Lower lobe of right lung (tissue), 2 donors: ENCODE results near the gene NOTUM. TPM values are rescaled to one million over a fixed set of nuclear protein-coding genes. Genes with fewer than 3 reads are reported as not detected.
A peak's percentile ranks its signal among the peaks of the same experiment; 100 is the strongest.

Experiments
- ATAC-seq, 2 donors: fragments of 200-7000 bp; cut with Tn5 transposase; one replicate each; pipeline ENCODE4 v1.9.1; 2020 to 2022; ENCODE audit warnings: mild to moderate bottlenecking in 2 of 2, moderate library complexity in 2 of 2
- DNase-seq: peaks from one replicate; pipeline ENCODE4 v3.0.0-alpha.2; 2020
- H3K27ac ChIP-seq: fragments of 200-600 bp; one replicate; pipeline ENCODE4 v1.8.0; 2022
- H3K27me3 ChIP-seq: fragments of 200-600 bp; one replicate; pipeline ENCODE4 v1.8.0; 2022; ENCODE audit warnings: low read depth
- H3K36me3 ChIP-seq: fragments of 200-600 bp; one replicate; pipeline ENCODE4 v1.8.0; 2022; ENCODE audit warnings: mild to moderate bottlenecking
- H3K4me1 ChIP-seq: fragments of 200-600 bp; one replicate; pipeline ENCODE4 v1.8.0; 2022
- H3K4me3 ChIP-seq: fragments of 200-600 bp; one replicate; pipeline ENCODE4 v1.8.0; 2022; ENCODE audit warnings: mild to moderate bottlenecking
- H3K9me3 ChIP-seq: fragments of 200-600 bp; one replicate; pipeline ENCODE4 v1.8.0; 2022
- intact Hi-C: fragments of 100-400 bp; cut with DNase I; formaldehyde crosslinking; loops from one replicate; pipeline ENCODE4 v1.11.0; 2022
- total RNA-seq: library from RNA; stranded (reverse); fragmentation: NEBNext Ultra II Directional; extraction: Animal tissue kit (Norgen Biotek cat#: 25700); gene quantifications from one replicate; pipeline ENCODE4 v1.2.1, GENCODE V29; 2021
- TF ChIP-seq, protein P1 (sequence below): fragments of 200-600 bp; IDR thresholded peaks from one replicate; pipeline ENCODE4 v1.8.0; 2022; ENCODE audit warnings: antibody characterized with exemption, mild to moderate bottlenecking
- donor health status: DM: no; HTN: yes; CAD: no; lungs with severe emphysema.

NOTUM gene
- total RNA-seq, 1 donor from 2014 or later: 4.4 TPM

DNA sequence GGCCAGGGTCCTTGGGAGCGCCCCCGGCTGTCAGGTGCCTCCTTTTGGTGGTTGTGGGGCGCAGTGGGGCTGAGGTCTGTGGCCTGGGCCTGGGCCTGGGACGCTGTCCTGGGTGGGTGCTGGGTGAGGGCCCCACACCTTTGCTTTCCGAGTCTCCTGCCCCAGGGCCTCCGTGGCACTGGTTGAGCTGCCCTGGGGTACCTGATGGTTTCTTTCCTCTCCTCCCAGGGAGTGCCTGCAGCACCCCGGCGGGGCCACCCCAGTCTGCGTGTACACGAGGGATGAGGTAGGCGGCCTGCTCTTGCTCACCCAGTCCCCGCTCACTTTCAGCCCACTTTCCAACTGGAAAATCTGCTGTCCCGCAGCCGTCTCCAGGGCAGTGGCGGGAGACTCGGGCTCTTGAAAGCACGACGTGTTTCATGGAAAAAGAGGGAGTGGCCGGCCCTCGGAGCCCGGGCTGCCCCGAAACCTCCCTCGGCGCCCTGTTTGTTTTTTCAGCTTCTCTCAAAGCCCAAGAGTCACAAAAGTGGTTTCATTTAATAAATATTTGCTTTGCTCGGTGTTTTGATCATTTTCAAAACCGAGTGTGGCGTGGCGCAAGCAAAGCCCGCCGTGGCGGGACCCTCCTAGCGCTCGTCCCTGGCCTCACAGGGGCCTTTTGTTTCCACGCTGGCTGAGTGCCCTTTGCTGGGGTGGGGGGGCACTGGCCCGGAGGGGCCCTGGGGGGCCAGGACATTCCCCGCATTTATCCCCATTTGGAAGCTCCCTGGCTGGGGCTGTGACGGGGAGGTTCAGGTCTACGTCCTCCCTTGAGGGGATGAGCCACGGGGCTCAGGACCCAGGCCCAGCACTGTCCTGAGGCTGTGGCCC lies 33.8 kb upstream of the NOTUM start:
- H3K9me3 ChIP-seq: no peaks in the 10 kb centered on the region
- TF ChIP-seq, protein P1, sequence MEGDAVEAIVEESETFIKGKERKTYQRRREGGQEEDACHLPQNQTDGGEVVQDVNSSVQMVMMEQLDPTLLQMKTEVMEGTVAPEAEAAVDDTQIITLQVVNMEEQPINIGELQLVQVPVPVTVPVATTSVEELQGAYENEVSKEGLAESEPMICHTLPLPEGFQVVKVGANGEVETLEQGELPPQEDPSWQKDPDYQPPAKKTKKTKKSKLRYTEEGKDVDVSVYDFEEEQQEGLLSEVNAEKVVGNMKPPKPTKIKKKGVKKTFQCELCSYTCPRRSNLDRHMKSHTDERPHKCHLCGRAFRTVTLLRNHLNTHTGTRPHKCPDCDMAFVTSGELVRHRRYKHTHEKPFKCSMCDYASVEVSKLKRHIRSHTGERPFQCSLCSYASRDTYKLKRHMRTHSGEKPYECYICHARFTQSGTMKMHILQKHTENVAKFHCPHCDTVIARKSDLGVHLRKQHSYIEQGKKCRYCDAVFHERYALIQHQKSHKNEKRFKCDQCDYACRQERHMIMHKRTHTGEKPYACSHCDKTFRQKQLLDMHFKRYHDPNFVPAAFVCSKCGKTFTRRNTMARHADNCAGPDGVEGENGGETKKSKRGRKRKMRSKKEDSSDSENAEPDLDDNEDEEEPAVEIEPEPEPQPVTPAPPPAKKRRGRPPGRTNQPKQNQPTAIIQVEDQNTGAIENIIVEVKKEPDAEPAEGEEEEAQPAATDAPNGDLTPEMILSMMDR: no peak
- H3K27ac ChIP-seq: peak overlapping the region; percentile 58
- no peak overlapping the region for H3K4me3 ChIP-seq
- no peaks in the 10 kb centered on the region for H3K27me3 ChIP-seq
- ATAC-seq: peak; percentile 2 to 46
- peaks cover 45% of the 10 kb centered on the region for H3K4me1 ChIP-seq
- intact Hi-C loops: no loop called here
- H3K36me3 ChIP-seq: peaks cover 7% of the 10 kb centered on the region
- DNase-seq: no peak

DNA sequence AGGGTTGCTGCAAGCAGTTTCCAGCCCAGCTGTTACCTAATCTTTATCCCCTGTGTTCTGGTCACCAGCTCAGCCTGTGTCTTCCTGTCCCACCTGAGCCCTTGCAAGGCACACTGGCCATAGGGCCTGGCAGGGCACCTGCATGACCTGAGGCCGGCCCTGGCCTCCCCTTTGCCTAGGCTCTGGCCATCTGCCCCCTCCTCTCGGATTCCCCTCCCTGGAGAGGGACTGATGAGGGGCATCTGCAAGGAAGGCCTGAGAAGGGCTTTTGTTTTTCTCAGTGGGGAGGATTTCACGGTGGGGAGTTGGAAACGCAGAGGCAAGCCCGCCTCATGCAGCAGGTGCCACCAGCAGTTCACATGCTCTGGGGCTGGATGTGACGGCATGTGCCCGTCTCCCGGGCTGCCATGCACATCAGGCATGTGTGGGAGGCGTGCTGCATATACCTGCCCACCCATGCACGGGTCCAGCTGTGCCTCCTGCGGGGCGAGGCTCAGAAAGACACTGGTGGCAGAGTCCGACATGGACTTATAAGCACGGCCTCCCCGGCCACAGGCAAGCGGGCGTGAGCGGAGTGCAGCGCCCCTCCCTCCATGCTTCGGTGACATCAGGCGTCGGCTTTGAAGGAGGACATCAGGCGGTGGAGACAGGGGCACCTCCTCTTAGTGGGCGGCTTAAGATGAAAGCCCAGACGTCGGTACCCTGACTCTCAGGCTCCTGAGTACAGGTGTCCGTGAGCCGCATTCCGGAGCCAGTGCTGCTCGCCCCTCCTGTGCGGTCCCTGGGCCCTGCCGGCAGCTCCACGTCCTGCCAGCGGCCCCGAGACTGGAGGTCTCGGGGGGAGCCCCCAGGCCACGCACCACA lies 33.0 kb upstream of the NOTUM start:
- H3K27ac ChIP-seq: peak overlapping the region; percentile 58
- ATAC-seq: peak in 1 of 2 donors; percentile 3
- H3K27me3 ChIP-seq: no peaks in the 10 kb centered on the region
- peaks cover 7% of the 10 kb centered on the region for H3K36me3 ChIP-seq
- intact Hi-C loops: no loop called here
- peaks cover 45% of the 10 kb centered on the region for H3K4me1 ChIP-seq
- no peak overlapping the region for H3K4me3 ChIP-seq
- DNase-seq: no peak
- H3K9me3 ChIP-seq: no peaks in the 10 kb centered on the region
- TF ChIP-seq, protein P1: no peak

DNA sequence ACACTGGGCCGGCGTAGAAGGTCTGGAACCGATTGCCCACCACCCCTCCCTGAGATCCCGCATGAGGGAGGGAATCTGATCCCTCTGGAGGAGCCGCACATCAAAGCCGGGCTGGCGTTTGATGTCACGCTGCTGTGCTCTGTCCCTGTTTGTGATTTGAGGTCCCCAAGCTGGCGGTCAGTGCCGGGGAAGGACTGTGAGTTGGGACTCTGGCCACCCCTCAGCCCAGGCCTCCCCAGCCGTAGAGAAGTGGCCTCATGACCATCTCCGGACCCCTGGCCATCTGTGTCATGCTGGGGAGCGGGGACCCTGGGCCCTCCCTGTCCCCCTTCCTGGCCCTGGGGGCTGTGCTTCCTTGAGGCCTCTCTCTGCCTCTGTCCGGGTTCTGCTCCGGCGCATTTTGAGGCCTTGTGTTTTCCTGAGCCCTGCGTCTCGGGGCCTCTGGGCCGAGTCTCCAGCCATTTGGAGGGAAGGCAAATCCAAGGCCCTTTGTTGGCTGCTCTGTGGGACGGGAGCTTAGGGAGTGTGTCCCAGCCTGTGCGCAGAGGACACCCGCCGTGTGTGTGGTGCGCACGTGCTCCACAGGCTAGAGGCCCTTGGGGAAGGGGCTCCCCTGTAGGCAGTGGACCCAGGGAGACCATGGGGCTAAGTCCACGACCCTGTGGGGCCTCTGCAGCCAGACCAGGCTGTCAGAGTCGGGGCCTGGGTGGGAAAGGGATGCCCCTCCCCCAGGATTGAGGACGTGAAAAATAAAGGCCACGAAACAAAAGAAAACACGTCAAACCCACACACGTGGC lies 31.5 kb upstream of the NOTUM start:
- Histone ChIP-seq H3K27me3 (no peaks in the 10 kb centered on the region), H3K9me3 (no peaks in the 10 kb centered on the region), H3K4me3 (peak overlapping the region; percentile 21), H3K36me3 (peaks cover 7% of the 10 kb centered on the region), H3K27ac (peak overlapping the region; percentile 71), H3K4me1 (peaks cover 45% of the 10 kb centered on the region)
- ATAC-seq (no peak), DNase-seq (no peak)
- intact Hi-C loops: no loop called here
- TF ChIP-seq, protein P1: no peak

DNA sequence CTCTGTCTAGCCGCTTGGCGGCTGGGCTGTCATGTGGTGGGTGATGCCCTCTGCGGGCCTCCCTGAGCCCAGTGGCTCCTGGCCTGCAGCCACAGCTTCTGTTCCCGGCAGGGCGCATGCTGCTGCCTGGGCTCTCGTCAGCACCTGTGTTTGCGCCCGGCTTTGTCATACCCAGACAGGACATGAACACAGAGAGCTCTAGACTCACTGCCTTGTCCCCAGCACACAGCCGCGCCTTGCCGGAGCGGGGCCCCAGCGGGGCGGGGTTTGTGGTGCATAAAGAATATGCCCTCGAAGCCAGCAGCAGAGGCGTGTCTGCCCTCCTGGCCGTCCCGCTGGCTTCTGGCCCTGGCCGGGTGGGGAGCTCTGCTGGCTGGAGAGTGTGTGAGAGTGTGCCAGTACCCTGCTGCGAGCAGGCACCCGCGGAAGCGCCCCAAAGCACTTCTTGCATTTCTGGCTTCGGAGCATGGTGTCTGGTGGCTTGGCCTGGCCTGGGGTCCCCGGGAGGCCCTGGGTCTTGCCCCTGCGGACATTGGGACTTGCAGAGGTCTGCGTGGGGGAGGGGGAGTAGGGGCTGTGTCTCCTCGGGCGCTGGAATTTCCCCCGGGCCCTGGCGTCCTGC lies 30.8 kb upstream of the NOTUM start:
- DNase-seq (peak; percentile 94), ATAC-seq (peak; percentile 89 to 92)
- Histone ChIP-seq H3K4me1 (peaks cover 45% of the 10 kb centered on the region), H3K27ac (peak overlapping the region; percentile 73), H3K4me3 (peak overlapping the region; percentile 21), H3K36me3 (peaks cover 11% of the 10 kb centered on the region), H3K9me3 (no peaks in the 10 kb centered on the region), H3K27me3 (no peaks in the 10 kb centered on the region)
- TF ChIP-seq, protein P1: no peak
- intact Hi-C loops: no loop called here
